Stimulated activated CD8-positive, alpha-beta memory T cell treated with anti-CD3 and anti-CD28 coated beads, Interleukin-15, amount 100 ng/mL, for 4 hours (primary cell): ENCODE measurements around the gene LRRC8C.
"Not testable (repeated sequence)": the region's sequence is repeated elsewhere in the genome, so short reads cannot be mapped to it uniquely, and the experiment has no call there.

ENCODE experiments used
- DNase-seq, 2 donors: peaks; one replicate each; pipeline ENCODE4 v3.0.0-alpha.2; 2020; ENCODE audit warnings: low read depth in 2 of 2

LRRC8C gene

GRCh38 chr1:89632657-89633247 is at the start of gene LRRC8C:
Gene LRRC8C, plus strand, starts transcription at chr1:89633120. Its CDS starts 53,354 bp downstream, at chr1:89686474.
- DNase-seq, result peak; percentile 77 to 83

DNA sequence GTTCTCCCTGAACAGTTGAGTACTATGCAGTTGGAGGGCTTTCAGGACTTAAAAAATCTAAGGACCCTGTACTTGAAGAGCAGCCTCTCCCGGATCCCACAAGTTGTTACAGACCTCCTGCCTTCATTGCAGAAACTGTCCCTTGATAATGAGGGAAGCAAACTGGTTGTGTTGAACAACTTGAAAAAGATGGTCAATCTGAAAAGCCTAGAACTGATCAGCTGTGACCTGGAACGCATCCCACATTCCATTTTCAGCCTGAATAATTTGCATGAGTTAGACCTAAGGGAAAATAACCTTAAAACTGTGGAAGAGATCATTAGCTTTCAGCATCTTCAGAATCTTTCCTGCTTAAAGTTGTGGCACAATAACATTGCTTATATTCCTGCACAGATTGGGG is 48.7 kb upstream of the LRRC8C start:
- no peak for DNase-seq

- no peak for DNase-seq
Observed at GRCh38 chr1:89584781-89585180, 48.1 kb upstream of the LRRC8C start.

DNA sequence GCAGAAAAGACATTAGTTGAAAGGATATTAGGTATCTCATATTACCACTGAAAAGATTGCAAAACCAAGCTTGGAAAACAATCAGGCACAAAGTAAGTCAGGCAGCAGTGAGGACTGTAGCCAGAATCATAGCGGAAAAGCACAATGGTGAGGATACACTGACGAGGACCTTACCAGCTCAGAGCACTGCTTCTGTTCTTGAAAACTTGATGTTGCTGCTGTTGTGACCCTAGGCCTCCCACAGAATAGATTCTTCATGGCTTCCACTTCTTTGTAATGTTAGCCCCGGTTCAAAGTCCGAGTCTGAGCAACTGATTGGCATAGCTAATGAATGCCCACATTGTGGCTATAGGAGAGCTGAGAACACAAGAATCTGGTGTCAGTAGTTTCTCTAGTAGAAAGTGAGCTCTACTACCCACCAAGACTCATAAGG is 45.2 kb upstream of the LRRC8C start:
- no peak for DNase-seq

DNA sequence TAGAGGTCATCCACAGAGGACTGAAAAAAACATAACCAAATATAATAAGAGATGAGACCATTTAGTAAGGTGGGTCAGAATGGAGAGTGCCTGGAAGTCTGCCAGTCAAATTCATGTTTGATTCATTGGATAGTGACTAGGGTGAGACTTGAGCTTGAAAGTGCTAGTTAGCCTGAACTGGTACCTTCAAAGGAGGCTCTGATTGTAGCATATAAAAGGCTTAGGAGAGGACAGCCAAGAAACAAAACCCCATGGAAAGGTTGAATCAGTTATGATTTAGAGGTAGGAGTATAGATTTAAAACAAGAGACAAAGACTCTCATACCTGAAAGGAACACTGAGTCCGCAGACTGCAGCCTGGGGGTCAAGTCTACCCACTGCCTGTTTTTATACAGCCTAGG is 44.4 kb upstream of the LRRC8C start:
- no peak for DNase-seq

DNA sequence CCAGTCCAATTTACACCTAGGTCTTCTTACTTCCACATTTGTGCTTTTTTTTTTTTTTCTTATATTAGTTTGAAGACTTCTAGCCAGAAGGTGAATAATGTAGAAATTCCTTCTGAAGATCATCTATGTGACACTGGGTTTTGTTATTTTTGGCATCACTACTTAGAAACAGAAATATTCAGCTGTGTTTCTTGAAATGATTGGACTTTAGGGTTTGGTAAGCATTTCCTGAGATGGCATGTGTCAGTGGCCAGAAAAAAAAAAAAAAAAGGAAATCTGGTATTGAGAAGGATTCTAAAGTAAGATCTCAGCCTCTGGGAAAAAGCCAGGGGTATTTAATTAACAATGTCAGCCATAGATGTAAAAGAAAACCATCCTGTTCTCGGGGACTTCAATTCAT is 43.4 kb upstream of the LRRC8C start:
- no peak for DNase-seq

DNA sequence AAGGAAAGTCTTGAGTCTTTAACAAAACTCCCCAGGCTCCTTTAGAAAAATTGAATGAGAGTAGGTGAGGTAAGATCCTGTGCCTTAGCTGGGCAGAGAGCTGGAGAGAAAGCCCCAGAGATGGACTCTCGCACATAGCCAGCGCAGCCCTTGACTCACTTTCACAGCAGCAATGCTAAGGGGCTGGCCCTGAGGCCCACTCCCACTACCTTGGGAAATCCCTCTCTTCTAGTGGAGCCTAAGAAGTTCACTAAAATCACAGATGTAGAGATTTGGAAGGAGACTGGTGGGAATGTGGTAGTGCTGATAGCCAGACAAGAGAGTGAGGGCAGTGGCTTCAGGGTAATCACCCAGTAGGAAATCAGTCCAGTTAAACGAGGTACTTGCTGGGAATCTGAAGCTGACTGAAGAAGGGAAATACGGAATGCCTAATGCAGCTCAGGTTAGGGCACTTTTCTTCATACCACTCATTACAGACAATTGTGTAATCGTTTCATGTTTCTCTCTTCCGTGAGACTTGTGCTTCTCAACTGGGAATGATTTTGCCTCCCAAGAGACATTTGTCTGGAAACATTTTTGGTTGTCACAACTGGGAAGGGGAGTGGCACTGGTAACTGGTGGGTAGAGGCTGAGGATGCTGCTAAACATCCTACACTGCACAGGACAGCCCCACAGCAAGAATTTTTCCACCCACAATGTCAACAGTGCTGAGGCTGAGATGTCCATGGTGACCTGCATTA is 42.4 kb upstream of the LRRC8C start:
- DNase-seq, result no peak

DNA sequence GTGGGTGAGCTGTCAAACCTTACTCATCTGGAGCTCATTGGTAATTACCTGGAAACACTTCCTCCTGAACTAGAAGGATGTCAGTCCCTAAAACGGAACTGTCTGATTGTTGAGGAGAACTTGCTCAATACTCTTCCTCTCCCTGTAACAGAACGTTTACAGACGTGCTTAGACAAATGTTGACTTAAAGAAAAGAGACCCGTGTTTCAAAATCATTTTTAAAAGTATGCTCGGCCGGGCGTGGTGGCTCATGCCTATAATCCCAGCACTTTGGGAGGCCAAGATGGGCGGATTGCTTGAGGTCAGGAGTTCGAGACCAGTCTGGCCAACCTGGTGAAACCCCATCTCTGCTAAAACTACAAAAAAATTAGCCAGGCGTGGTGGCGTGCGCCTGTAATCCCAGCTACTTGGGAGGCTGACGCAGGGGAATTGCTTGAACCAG is 40.0 kb upstream of the LRRC8C start:
- not testable (repeated sequence) for DNase-seq

DNA sequence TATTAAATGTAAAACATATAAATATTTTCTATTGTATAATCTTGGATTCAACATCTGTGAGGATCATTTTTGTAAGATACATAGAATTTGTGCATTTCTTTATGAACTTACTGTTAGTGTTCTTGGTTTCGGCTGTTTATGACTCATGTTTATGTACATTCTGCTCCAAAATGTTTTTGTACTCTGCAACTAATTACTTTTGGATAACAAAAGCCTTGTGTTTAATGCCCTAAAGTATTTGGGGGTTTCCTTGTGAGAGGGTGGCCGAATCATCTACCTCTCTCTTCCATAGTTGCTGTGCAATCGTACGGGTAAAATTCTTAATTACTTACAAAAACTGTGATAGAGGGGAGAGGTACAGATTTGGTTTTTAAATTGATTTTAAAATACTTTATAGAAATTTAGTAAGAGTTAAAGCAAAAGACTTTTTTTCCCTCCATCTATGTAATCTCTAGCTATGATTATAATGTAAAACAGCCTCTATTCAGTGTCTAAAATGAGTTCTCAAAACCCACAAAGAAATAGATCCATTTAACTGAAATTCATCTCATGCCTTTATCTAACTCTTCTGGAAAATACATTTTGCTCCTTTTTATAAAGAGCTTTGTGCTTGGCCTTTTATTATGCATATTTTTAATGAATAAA is 38.7 kb upstream of the LRRC8C start:
- DNase-seq, result no peak

- no peak for DNase-seq
Observed at GRCh38 chr1:89596698-89597097, 36.2 kb upstream of the LRRC8C start.

- DNase-seq, result no peak
Observed at GRCh38 chr1:89598450-89599331, 34.2 kb upstream of the LRRC8C start.

DNA sequence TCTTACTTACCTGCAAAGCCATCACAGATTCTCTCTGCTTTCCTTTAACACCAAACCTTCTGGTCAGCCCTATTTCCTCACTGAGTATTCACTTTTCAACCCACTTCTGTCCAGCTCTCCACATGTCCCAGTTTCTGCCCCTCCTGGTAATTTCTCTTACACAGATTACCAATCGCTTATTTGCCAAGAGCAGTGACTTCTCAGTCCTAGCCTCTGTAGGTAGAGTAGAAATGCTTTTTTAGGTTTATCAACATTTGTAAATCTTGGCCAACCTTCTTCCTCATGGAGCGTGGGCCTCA is 33.6 kb upstream of the LRRC8C start:
- no peak for DNase-seq

DNA sequence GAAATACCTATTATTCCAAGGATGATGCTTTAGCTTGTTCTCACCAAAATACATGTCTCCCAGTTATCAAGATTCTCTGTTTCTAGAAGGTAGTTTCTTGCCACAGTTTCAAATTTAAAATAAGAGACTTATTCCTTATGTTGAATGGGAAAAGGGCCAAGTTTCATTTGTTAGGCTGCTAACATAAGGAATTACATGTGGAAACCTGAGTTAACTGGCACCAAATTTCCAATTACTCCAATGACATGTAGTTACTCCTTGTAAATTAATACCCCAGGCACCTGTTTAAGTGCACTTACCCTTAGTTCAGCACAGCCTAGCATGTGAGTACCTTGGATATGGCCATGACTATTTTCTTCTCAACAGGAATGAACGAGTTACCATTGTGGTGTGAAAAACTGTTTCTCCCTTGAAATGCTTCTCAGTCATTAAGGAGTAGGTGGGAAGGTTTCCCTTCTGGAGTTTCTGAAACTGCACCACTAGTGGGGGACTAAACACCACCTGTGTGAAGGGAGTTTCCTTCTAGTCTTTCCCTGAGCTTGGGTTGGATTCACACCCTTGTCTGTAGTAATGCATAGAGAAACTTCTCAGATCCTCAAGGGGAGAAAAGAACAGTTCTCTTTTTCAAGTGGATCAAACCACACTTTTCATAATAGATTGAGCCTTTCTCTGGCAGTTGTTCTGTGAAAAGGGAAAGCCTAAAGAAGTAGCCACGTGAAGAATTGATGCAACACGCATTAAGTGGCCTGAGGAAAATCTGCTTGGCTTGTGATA is 32.3 kb upstream of the LRRC8C start:
- no peak for DNase-seq

DNA sequence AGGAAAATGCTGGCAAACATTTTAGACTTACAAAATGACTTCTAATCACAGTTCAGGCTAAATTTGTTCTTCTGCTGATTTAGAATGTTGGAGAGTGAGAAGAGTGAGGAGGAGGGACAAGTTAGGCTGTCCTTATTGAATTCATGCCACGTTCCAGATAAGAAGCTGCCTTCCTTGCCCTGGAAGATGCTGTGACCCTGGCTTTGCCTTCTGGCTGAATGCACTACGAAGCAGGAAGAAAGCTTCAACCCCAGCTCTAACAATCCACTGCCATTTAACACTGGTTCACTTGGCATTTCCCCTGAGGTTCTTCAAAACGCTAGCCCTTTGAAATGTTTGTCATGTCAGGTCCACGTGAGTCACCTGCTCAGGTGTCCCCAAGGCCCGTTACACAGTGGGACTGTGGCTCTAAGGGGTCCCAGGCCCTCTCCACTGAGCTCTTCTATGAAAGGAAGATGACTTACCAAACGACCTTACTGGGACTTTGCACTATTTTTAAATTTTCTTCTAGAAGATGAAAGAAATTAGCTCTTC is 30.0 kb upstream of the LRRC8C start:
- DNase-seq, result peak in 1 of 2 donors; percentile 14

GRCh38 chr1:89603651-89604413 is 29.1 kb upstream of the LRRC8C start:
- peak in 1 of 2 donors; percentile 27 for DNase-seq

- DNase-seq, result no peak
Observed at GRCh38 chr1:89604414-89604735, 28.5 kb upstream of the LRRC8C start.

DNA sequence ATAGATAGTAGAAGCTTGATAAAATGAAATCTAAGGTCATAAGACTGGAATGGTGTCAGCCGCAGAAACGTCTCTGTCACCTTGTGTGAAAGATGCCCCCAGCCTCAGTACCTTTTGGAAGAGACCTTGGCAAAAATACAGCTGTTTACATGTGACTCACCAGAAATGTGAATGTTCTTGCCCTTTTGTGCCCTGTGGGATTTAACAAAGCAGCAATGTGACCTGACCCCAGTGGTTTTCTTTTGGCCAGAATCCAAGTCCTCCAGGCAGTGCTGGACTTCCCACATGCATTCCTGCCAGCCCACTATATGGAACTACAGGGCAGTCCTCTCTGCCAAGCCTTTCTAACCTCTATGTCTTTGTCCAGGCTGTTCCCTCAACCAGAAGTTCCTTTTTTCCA is 27.2 kb upstream of the LRRC8C start:
- DNase-seq, result no peak

GRCh38 chr1:89606227-89606980 is 26.5 kb upstream of the LRRC8C start:
- no peak for DNase-seq

- DNase-seq, result peak in 1 of 2 donors; percentile 19
Observed at GRCh38 chr1:89607156-89607555, 25.8 kb upstream of the LRRC8C start.
